ENCODE data around the gene OR8B8. TPM values are rescaled to one million over a fixed set of nuclear protein-coding genes. Genes with fewer than 3 reads are reported as not detected.
"Not testable (repeated sequence)": the region's sequence is repeated elsewhere in the genome, so short reads cannot be mapped to it uniquely, and the experiment has no call there.

OR8B8 gene
- total RNA-seq, 4 donors from 2014 or later, result not detected

DNA sequence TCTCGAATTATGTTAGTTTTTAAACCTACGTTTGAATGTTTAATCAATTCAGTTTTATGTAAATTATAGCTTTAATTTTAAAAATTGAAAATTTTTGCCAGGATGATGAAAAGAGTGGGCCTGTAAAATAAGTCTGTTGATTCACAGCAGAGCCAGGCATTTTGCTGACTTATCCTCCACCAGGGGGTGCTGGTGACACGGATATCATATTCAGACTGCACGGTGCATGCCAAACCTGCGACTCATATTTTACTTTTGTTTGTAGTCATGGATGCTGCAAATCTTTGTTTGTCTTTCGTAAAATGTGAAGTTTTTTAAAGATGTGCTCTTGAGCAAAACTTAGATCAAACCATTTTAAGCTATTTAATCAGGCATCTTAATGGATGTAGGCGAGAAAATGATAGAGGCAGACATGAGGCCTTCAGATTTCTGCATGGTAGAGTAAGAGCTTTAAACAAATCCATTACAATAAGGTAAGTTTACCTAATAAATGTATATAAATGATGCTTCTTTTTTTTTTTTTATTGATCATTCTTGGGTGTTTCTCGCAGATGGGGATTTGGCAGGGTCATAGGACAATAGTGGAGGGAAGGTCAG, 43.1 kb downstream of the OR8B8 start:
- Histone ChIP-seq H3K27me3 (no peaks in the 10 kb centered on the region), H3K36me3 (no peaks in the 10 kb centered on the region), H3K27ac (no peak overlapping the region), H3K4me1 (no peaks in the 10 kb centered on the region), H3K4me3 (no peak overlapping the region), H3K9me3 (no peaks in the 10 kb centered on the region)
- intact Hi-C loops (cut with DNase I), result no loop called here
- 25 to 31% methylated on average over 8 of the region's 8 CpGs for WGBS, 2 donors
- TF ChIP-seq POLR2A (IDR thresholded peaks at IDR 0.05) (no peak), CTCF (IDR thresholded peaks at IDR 0.05) (peak; percentile 31 to 65 (median 46))
- DNase-seq, result no peak

- intact Hi-C loops (cut with DNase I), result no loop called here
- Histone ChIP-seq H3K27ac (no peak within 1 kb of the TSS), H3K4me3 (no peak within 1 kb of the TSS), H3K4me1 (no peaks in the 10 kb centered on the region), H3K36me3 (no peaks in the 10 kb centered on the region), H3K9me3 (no peaks in the 10 kb centered on the region), H3K27me3 (no peaks in the 10 kb centered on the region)
- TF ChIP-seq CTCF (IDR thresholded peaks at IDR 0.05) (no peak), POLR2A (IDR thresholded peaks at IDR 0.05) (no peak)
- no peak for DNase-seq
Measured at GRCh38 chr11:124398924-124399323, 46.6 kb downstream of the OR8B8 start, which contains the start of gene OR8B3. Gene OR8B3 (minus strand): TSS chr11:124399024. CDS start chr11:124397351, 1,673 bp downstream.

DNA sequence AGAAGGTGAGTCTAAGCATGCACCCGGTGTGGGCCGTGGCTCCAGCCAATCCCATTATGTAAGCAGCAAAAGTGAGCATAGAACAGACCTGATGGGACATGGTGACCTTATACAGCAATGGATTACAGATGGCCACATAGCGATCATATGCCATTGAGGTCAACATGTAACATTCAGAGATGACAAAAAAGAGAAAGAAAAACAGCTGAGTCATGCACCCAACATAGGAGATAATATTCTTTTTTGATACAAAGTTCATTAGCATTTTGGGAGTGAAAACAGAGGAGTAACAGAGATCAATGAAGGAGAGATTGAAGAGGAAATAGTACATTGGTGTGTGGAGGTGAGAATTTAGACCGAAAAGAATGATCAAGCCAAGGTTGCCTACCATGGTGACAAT, 48.6 kb downstream of the OR8B8 start:
- intact Hi-C loops (cut with DNase I), result not testable (repeated sequence)

DNA sequence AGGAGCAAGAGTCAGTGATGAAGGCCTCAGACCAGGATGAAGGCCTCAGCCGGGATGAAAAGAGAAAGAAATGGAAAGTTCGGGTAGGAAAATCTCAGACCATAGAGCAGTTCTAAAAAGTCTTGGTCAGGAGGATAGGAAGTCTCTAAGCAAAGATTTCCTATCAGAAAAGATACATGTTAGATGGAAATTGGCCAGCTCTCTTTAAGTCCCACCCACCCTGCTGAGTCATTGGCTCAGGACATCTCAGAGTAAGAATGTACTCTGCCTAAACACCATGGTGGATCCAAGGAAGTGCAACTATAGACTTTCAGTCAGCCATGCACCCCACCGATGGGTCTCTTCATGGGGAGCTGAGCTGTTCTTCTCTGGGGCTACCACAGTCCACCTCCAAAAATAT, 51.1 kb downstream of the OR8B8 start:
- intact Hi-C loops (cut with DNase I), result no loop called here
- H3K36me3 ChIP-seq, result no peaks in the 10 kb centered on the region
- H3K9me3 ChIP-seq, result no peaks in the 10 kb centered on the region
- TF ChIP-seq POLR2A (IDR thresholded peaks at IDR 0.05) (no peak), CTCF (IDR thresholded peaks at IDR 0.05) (no peak)
- 81 to 82% methylated on average over 3 of the region's 3 CpGs for WGBS, 2 donors
- DNase-seq, result no peak
- no peaks in the 10 kb centered on the region for H3K4me1 ChIP-seq
- H3K27ac ChIP-seq, result no peak overlapping the region
- H3K27me3 ChIP-seq, result no peaks in the 10 kb centered on the region
- H3K4me3 ChIP-seq, result no peak overlapping the region

More for the DNA sequence above, 48.6 kb downstream of the OR8B8 start:
- H3K36me3 ChIP-seq, H3K4me3 ChIP-seq, H3K4me1 ChIP-seq, H3K27ac ChIP-seq, H3K27me3 ChIP-seq, H3K9me3 ChIP-seq, DNase-seq: not testable (repeated sequence)
- WGBS, 2 donors, result 71 to 85% methylated on average over 2 of the region's 4 CpGs

Other genes starting within 250 kb of the OR8B8 start
- not detected for gene OR8G1, start 204.6 kb downstream of the OR8B8 start, total RNA-seq
- not detected for gene OR8G5, start 189.3 kb downstream of the OR8B8 start, total RNA-seq
- gene OR8D1, start 131.7 kb downstream of the OR8B8 start, total RNA-seq, result not detected
- gene OR8D2, start 125.5 kb downstream of the OR8B8 start, total RNA-seq, result not detected
- gene OR8B2, start 61.2 kb downstream of the OR8B8 start, total RNA-seq, result not detected
- gene OR8B3, start 46.7 kb downstream of the OR8B8 start, total RNA-seq, result not detected
- gene OR8B4, start 20.8 kb downstream of the OR8B8 start, total RNA-seq, result not detected
- gene OR8B12, start 98.0 kb upstream of the OR8B8 start, total RNA-seq, result not detected
- gene OR8A1, start 124.3 kb upstream of the OR8B8 start, total RNA-seq, result not detected
- gene PANX3, start 165.7 kb upstream of the OR8B8 start, total RNA-seq, result not detected
- 10 to 100 TPM; 15.4 to 31.2 (median 19.8) TPM for gene TBRG1, start 177.2 kb upstream of the OR8B8 start, total RNA-seq
- gene SIAE, start 228.0 kb upstream of the OR8B8 start, total RNA-seq, result 10 to 100 TPM in 1 of 4 donors, 1 to 10 TPM in 3; 5.7 to 19.6 (median 8.0) TPM
- 1 to 10 TPM; 2.3 to 8.5 (median 6.0) TPM for gene SPA17, start 228.2 kb upstream of the OR8B8 start, total RNA-seq

Measured in esophagus squamous epithelium (tissue), 5 donors.